Measurements from ENCODE around the gene VAT1L. TPM values are rescaled to one million over a fixed set of nuclear protein-coding genes. Genes with fewer than 3 reads are reported as not detected.
A peak's percentile ranks its signal among the peaks of the same experiment; 100 is the strongest.

VAT1L gene
- total and polyA plus RNA-seq, 2 donors (not counting 3 experiments of a cell fraction or from before 2014, with no cell fraction given): 0.46 to 1.5 TPM

GRCh38 chr16:77834635-77835540, 46.5 kb downstream of the VAT1L start:
- no TSS peak for BruUV-seq (replicated peaks)
- H3K4me3 ChIP-seq (replicated peaks in 1 of 3; ENCODE audit: insufficient read depth in 1 of 3, low read depth in 1 of 3, low read length in 3 of 3): no peak overlapping the region
- DNase-seq (ENCODE audit: low read depth, low spot score) (no peak), FAIRE-seq (peak; percentile 55)
- no peaks in the 10 kb centered on the region for H3K9me1 ChIP-seq (replicated peaks; ENCODE audit: control insufficient read depth, extremely low read depth, insufficient read depth, low read length)
- H3K4me2 ChIP-seq (ENCODE audit: insufficient read depth, low read length): peak overlapping the region; percentile 72
- peak overlapping the region; percentile 99 for H3K27ac ChIP-seq (ENCODE audit: insufficient read depth, low read depth, low read length)
- ChIA-PET POLR2A (interaction anchor here (1.0 to 1.2 kb wide), 2 partner anchors 42 to 45 kb away, joined by 3 to 5 read pairs; no protein-coding TSS in a partner anchor), CTCF (interaction anchor here (0.7 to 2.0 kb wide), 7 partner anchors 18 to 168 kb away, joined by 3 to 8 read pairs (median 3); partner anchors contain the start of gene NUDT7)
- H3K9ac ChIP-seq (replicated peaks; ENCODE audit: extremely low read depth, insufficient read depth, low read length): peak overlapping the region; percentile 89
- intact Hi-C loops (cut with micrococcal nuclease) (loop anchor here (1.0 to 2.0 kb wide), 5 partner anchors 42 to 248 kb away; partner anchors contain the start of genes NUDT7 and VAT1L), dilution Hi-C loops (cut with MboI; ENCODE audit: extremely low pct_ligation_motif_present, low sequenced_read_pairs) (no loop called here)
- peak overlapping the region; percentile 63 for H2AFZ ChIP-seq (ENCODE audit: low read depth, low read length)
- H4K20me1 ChIP-seq (replicated peaks; ENCODE audit: control insufficient read depth, extremely low read depth, insufficient read depth, low read length): no peaks in the 10 kb centered on the region
- no peaks in the 10 kb centered on the region for H3K36me3 ChIP-seq (ENCODE audit: control insufficient read depth in 2 of 2, extremely low read depth in 1 of 2, insufficient read depth in 2 of 2, low read length in 2 of 2)
- no peaks in the 10 kb centered on the region for H3K9me3 ChIP-seq (replicated peaks; ENCODE audit: control insufficient read depth, insufficient read depth, low read length)
- peaks cover 0 to 5% of the 10 kb centered on the region in 2 experiments for H3K27me3 ChIP-seq (ENCODE audit: control insufficient read depth in 2 of 2, insufficient read depth in 2 of 2, low read length in 2 of 2)
- H3K4me1 ChIP-seq (ENCODE audit: control insufficient read depth, extremely low read depth, insufficient read depth, low read length): peaks cover 14% of the 10 kb centered on the region
- H3K79me2 ChIP-seq (ENCODE audit: control insufficient read depth, insufficient read depth, low read length): no peaks in the 10 kb centered on the region
- TF ChIP-seq POLR2A (IDR thresholded peaks at IDR 0.05; ENCODE audit: low read depth, low read length): no peak
- no peak for TF ChIP-seq MYC (IDR thresholded peaks at IDR 0.05; ENCODE audit: low read depth, low read length)
- TF ChIP-seq EZH2 (IDR thresholded peaks at IDR 0.05; ENCODE audit: borderline replicate concordance, low read depth, low read length, severe bottlenecking): no peak
- TF ChIP-seq, protein P1, sequence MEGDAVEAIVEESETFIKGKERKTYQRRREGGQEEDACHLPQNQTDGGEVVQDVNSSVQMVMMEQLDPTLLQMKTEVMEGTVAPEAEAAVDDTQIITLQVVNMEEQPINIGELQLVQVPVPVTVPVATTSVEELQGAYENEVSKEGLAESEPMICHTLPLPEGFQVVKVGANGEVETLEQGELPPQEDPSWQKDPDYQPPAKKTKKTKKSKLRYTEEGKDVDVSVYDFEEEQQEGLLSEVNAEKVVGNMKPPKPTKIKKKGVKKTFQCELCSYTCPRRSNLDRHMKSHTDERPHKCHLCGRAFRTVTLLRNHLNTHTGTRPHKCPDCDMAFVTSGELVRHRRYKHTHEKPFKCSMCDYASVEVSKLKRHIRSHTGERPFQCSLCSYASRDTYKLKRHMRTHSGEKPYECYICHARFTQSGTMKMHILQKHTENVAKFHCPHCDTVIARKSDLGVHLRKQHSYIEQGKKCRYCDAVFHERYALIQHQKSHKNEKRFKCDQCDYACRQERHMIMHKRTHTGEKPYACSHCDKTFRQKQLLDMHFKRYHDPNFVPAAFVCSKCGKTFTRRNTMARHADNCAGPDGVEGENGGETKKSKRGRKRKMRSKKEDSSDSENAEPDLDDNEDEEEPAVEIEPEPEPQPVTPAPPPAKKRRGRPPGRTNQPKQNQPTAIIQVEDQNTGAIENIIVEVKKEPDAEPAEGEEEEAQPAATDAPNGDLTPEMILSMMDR (IDR thresholded peaks at IDR 0.05; ENCODE audit: extremely low read depth in 1 of 2, insufficient read depth in 1 of 2, low read depth in 1 of 2, low read length in 2 of 2): no peak
- peak; percentile 68 for TF ChIP-seq GATA2 (IDR thresholded peaks at IDR 0.05; ENCODE audit: insufficient read depth, insufficient read length, low read depth, low read length)
